Parathyroid adenoma (tissue), 2 donors: ENCODE data around the gene PCGF2.
A peak's percentile ranks its signal among the peaks of the same experiment; 100 is the strongest.

Experiments used
- H2AFZ ChIP-seq: fragments of 300-600 bp; sonication (generic); one replicate; pipeline ENCODE4 v1.7.0; 2017; ENCODE audit warnings: antibody characterized with exemption, mild to moderate bottlenecking
- H3K27ac ChIP-seq: fragments of 300-600 bp; sonication (generic); one replicate; pipeline ENCODE4 v1.7.0; 2017
- H3K27me3 ChIP-seq: fragments of 300-600 bp; sonication (generic); one replicate; pipeline ENCODE4 v1.7.0; 2017; ENCODE audit warnings: low read length; ENCODE audit not compliant: control insufficient read depth, insufficient read depth
- H3K36me3 ChIP-seq: fragments of 300-600 bp; sonication (generic); one replicate; pipeline ENCODE4 v1.7.0; 2017; ENCODE audit warnings: low read length; ENCODE audit not compliant: control insufficient read depth, insufficient read depth
- H3K4me1 ChIP-seq: fragments of 300-600 bp; sonication (generic); one replicate; pipeline ENCODE4 v1.7.0; 2017; ENCODE audit warnings: control low read depth
- H3K4me2 ChIP-seq: fragments of 300-600 bp; sonication (generic); one replicate; pipeline ENCODE4 v1.7.0; 2017; ENCODE audit warnings: low read length
- H3K4me3 ChIP-seq: fragments of 300-600 bp; sonication (generic); one replicate; pipeline ENCODE4 v1.7.0; 2017; ENCODE audit warnings: low read depth, low read length
- H3K79me2 ChIP-seq: fragments of 300-600 bp; sonication (generic); one replicate; pipeline ENCODE4 v1.7.0; 2017; ENCODE audit warnings: control low read depth
- H3K9ac ChIP-seq: fragments of 300-600 bp; sonication (generic); one replicate; pipeline ENCODE4 v1.7.0; 2017; ENCODE audit warnings: mild to moderate bottlenecking
- H3K9me3 ChIP-seq: fragments of 300-600 bp; sonication (generic); one replicate; pipeline ENCODE4 v1.7.0; 2017; ENCODE audit warnings: low read length; ENCODE audit not compliant: control insufficient read depth
- CTCF ChIP-seq: fragments of 300-600 bp; sonication (generic); IDR thresholded peaks from one replicate; pipeline ENCODE4 v1.7.0; 2017; ENCODE audit warnings: antibody characterized with exemption, mild to moderate bottlenecking
- donor health status: primary hyperparathyroidism.

The PCGF2 gene

GRCh38 chr17:38742411-38743308 is 5.5 kb downstream of the PCGF2 start:
- Histone ChIP-seq H3K9me3 (no peaks in the 10 kb centered on the region), H3K79me2 (peaks cover 11% of the 10 kb centered on the region), H3K9ac (no peak overlapping the region), H3K4me3 (no peak overlapping the region), H3K4me2 (no peak overlapping the region), H3K4me1 (peaks cover 24% of the 10 kb centered on the region), H2AFZ (no peak overlapping the region), H3K36me3 (no peaks in the 10 kb centered on the region), H3K27me3 (no peaks in the 10 kb centered on the region), H3K27ac (peak overlapping the region; percentile 66)
- no peak for TF ChIP-seq CTCF

- no peak for TF ChIP-seq CTCF
- no peaks in the 10 kb centered on the region for H3K36me3 ChIP-seq
- no peak overlapping the region for H3K4me3 ChIP-seq
- no peaks in the 10 kb centered on the region for H3K9me3 ChIP-seq
- peak overlapping the region; percentile 66 for H3K27ac ChIP-seq
- peaks cover 24% of the 10 kb centered on the region for H3K4me1 ChIP-seq
- H3K4me2 ChIP-seq, result no peak overlapping the region
- H2AFZ ChIP-seq, result no peak overlapping the region
- peaks cover 10% of the 10 kb centered on the region for H3K79me2 ChIP-seq
- H3K27me3 ChIP-seq, result no peaks in the 10 kb centered on the region
- H3K9ac ChIP-seq, result no peak overlapping the region
Measured at GRCh38 chr17:38741921-38742410, 6.2 kb downstream of the PCGF2 start.

- Histone ChIP-seq H3K79me2 (peaks cover 6% of the 10 kb centered on the region), H3K36me3 (no peaks in the 10 kb centered on the region), H3K4me2 (no peak overlapping the region), H3K9me3 (no peaks in the 10 kb centered on the region), H3K27me3 (no peaks in the 10 kb centered on the region), H3K4me3 (no peak overlapping the region), H2AFZ (no peak overlapping the region), H3K9ac (no peak overlapping the region), H3K27ac (no peak overlapping the region), H3K4me1 (peaks cover 20% of the 10 kb centered on the region)
- TF ChIP-seq CTCF, result no peak
Measured at GRCh38 chr17:38741461-38741860, 6.7 kb downstream of the PCGF2 start.

GRCh38 chr17:38740806-38741205 is 7.3 kb downstream of the PCGF2 start:
- Histone ChIP-seq H3K4me1 (peaks cover 18% of the 10 kb centered on the region), H3K27ac (peak overlapping the region; percentile 12)

More at GRCh38 chr17:38740806-38741205, 7.3 kb downstream of the PCGF2 start:
- no peaks in the 10 kb centered on the region for H3K27me3 ChIP-seq
- no peak overlapping the region for H2AFZ ChIP-seq
- H3K4me2 ChIP-seq, result no peak overlapping the region
- TF ChIP-seq CTCF, result no peak
- no peak overlapping the region for H3K4me3 ChIP-seq
- H3K36me3 ChIP-seq, result no peaks in the 10 kb centered on the region
- peaks cover 6% of the 10 kb centered on the region for H3K79me2 ChIP-seq
- H3K9ac ChIP-seq, result no peak overlapping the region
- no peaks in the 10 kb centered on the region for H3K9me3 ChIP-seq
